SK-N-SH (cell line): Measurements from ENCODE around the gene EIF2AK2.

Source experiments
- EZH2phosphoT487 ChIP-seq: fragments of 200-600 bp; sonication (generic); IDR thresholded peaks from 2 replicates; pipeline ENCODE4 v1.6.1; 2017; ENCODE audit warnings: low read depth, mixed run types, mild to moderate bottlenecking, antibody characterized with exemption, moderate library complexity, borderline replicate concordance
- FOSL2 ChIP-seq: IDR thresholded peaks from 2 replicates; pipeline ENCODE4 v1.4.0; 2012; ENCODE audit warnings: low read depth, mild to moderate bottlenecking, moderate library complexity, borderline replicate concordance
- MEF2A ChIP-seq: IDR thresholded peaks from 2 replicates; pipeline ENCODE4 v1.4.0; 2012; ENCODE audit warnings: low read depth, borderline replicate concordance
- SIN3A ChIP-seq: IDR thresholded peaks from 2 replicates; pipeline ENCODE4 v1.6.1; 2012; ENCODE audit warnings: low read depth, mild to moderate bottlenecking, low read length, moderate library complexity, borderline replicate concordance
- TF ChIP-seq, protein P1 (sequence below): fragments of 200-600 bp; sonication (generic); IDR thresholded peaks from 2 replicates; pipeline ENCODE4 v1.6.1; 2017; ENCODE audit warnings: antibody characterized with exemption, mild to moderate bottlenecking, moderate library complexity
- TF ChIP-seq, protein P2 (sequence below): fragments of 150-350 bp; IDR thresholded peaks from 2 replicates; pipeline ENCODE4 v1.6.1; 2017; ENCODE audit warnings: antibody characterized with exemption, low read length, low read depth, borderline replicate concordance
- TF ChIP-seq, protein P3 (sequence below): IDR thresholded peaks from 2 replicates; pipeline ENCODE4 v1.4.0; 2012; ENCODE audit warnings: low read depth, borderline replicate concordance

DNA sequence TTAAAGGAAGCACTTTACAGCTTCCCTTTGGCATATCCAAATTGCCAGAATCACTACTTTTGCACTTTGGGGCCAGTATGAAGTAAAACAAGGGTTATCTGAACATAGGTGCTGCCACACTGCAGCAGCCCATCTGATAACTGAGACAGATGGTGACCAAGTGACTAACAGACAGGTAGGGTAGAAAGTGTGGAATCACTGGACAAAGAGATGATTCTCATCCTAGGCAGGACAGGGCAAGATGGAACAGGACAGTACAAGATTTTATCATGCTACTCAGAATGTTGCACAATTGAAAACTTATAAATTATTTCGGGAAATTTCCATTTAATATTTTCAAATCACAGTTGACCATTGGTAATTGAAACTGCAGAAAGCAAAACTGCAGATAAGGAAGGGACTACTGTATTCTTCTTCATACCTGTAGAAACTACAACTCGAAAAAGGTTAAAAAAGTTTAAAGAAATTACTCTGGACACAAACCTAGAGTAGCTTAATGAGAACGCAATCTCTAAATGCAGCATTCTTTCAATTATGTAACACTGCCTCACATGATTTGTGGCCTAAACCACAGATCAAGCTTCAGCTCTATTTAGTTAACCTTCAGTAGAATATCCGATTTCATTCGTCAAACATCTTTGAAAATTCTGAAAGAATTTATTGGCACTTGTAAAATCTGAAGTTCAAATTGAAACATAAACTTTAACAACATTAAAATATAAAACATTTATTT lies 104.0 kb downstream of the EIF2AK2 start:
- TF ChIP-seq, protein P1, sequence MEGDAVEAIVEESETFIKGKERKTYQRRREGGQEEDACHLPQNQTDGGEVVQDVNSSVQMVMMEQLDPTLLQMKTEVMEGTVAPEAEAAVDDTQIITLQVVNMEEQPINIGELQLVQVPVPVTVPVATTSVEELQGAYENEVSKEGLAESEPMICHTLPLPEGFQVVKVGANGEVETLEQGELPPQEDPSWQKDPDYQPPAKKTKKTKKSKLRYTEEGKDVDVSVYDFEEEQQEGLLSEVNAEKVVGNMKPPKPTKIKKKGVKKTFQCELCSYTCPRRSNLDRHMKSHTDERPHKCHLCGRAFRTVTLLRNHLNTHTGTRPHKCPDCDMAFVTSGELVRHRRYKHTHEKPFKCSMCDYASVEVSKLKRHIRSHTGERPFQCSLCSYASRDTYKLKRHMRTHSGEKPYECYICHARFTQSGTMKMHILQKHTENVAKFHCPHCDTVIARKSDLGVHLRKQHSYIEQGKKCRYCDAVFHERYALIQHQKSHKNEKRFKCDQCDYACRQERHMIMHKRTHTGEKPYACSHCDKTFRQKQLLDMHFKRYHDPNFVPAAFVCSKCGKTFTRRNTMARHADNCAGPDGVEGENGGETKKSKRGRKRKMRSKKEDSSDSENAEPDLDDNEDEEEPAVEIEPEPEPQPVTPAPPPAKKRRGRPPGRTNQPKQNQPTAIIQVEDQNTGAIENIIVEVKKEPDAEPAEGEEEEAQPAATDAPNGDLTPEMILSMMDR, result no peak
- TF ChIP-seq, protein P2, sequence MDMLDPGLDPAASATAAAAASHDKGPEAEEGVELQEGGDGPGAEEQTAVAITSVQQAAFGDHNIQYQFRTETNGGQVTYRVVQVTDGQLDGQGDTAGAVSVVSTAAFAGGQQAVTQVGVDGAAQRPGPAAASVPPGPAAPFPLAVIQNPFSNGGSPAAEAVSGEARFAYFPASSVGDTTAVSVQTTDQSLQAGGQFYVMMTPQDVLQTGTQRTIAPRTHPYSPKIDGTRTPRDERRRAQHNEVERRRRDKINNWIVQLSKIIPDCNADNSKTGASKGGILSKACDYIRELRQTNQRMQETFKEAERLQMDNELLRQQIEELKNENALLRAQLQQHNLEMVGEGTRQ, result no peak
- TF ChIP-seq, protein P3, sequence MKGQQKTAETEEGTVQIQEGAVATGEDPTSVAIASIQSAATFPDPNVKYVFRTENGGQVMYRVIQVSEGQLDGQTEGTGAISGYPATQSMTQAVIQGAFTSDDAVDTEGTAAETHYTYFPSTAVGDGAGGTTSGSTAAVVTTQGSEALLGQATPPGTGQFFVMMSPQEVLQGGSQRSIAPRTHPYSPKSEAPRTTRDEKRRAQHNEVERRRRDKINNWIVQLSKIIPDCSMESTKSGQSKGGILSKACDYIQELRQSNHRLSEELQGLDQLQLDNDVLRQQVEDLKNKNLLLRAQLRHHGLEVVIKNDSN, result no peak
- no peak for TF ChIP-seq EZH2phosphoT487
- no peak for TF ChIP-seq MEF2A
- no peak for TF ChIP-seq FOSL2
- no peak for TF ChIP-seq SIN3A
